Endothelial cell of umbilical vein (primary cell): Measurements from ENCODE around the gene KPTN. TPM values are rescaled to one million over a fixed set of nuclear protein-coding genes. Genes with fewer than 3 reads are reported as not detected.

Experiments used
- BruUV-seq: library from RNA; stranded (reverse); fragments of 400-500 nt; replicated peaks from 2 replicates; lab custom pipeline; 2021; lab: Mats Ljungman, UMichigan
- CTCF ChIA-PET: fragments of 300-600, 350-600 bp; sonication (Branson Sonifier 250); formaldehyde crosslinking; loops from one replicate; lab custom pipeline; 2021; ENCODE audit warnings: antibody characterized with exemption, inconsistent platforms; lab: Charles Lee
- POLR2A ChIA-PET: fragments of 300-600, 350-600 bp; sonication (Branson Sonifier 250); formaldehyde crosslinking; loops from one replicate; lab custom pipeline; 2021; ENCODE audit warnings: antibody characterized with exemption, inconsistent platforms; lab: Charles Lee
- DNase-seq: peaks from one replicate; pipeline ENCODE4 v3.0.0-alpha.2; 2011; ENCODE audit warnings: low read depth, low spot score
- FAIRE-seq: peaks from 2 replicates; lab custom pipeline; 2011; peaks lifted over from hg19 to GRCh38; lab: Jason Lieb, UNC
- H2AFZ ChIP-seq: 2 replicates; pipeline ENCODE4 v1.6.0; 2012; ENCODE audit warnings: low read depth, low read length, control low read depth, inconsistent platforms
- H3K27ac ChIP-seq: 2 replicates; pipeline ENCODE4 v1.5.1; 2011; ENCODE audit warnings: low read depth, mild to moderate bottlenecking, control low read depth, low read length, moderate library complexity; ENCODE audit not compliant: insufficient read depth
- H3K27me3 ChIP-seq, 2 experiments: 2 replicates each; pipeline versions ENCODE4 v1.6.0 to v1.6.1; 2011; ENCODE audit warnings: low read length in 2 of 2, mixed read lengths in 1 of 2; ENCODE audit not compliant: control insufficient read depth in 2 of 2, insufficient read depth in 2 of 2
- H3K36me3 ChIP-seq, 2 experiments: 2 replicates in 1 of 2; 3 replicates in 1 of 2; pipeline ENCODE4 v1.5.1; 2011; ENCODE audit warnings: low read length in 2 of 2, mild to moderate bottlenecking in 1 of 2, moderate library complexity in 1 of 2; ENCODE audit not compliant: control insufficient read depth in 2 of 2, insufficient read depth in 2 of 2; ENCODE audit errors: extremely low read depth in 1 of 2
- H3K4me1 ChIP-seq: 3 replicates; pipeline ENCODE4 v1.5.1; 2011; ENCODE audit warnings: mild to moderate bottlenecking, low read length; ENCODE audit not compliant: control insufficient read depth, insufficient read depth; ENCODE audit errors: extremely low read depth
- H3K4me2 ChIP-seq: 2 replicates; pipeline ENCODE4 v1.6.1; 2011; ENCODE audit warnings: low read length, control low read depth, mixed read lengths; ENCODE audit not compliant: insufficient read depth
- H3K4me3 ChIP-seq, 3 experiments: fragments of 200-600 bp in 1 of 3; sonication (generic), shearing (Covaris generic) in 1 of 3; replicated peaks in 1 of 3; 2 replicates each; pipeline ENCODE4 v1.5.1; 2011 to 2016; ENCODE audit warnings: control low read depth in 3 of 3, low read length in 3 of 3, mild to moderate bottlenecking in 2 of 3, inconsistent platforms in 1 of 3, low read depth in 1 of 3, moderate library complexity in 1 of 3; ENCODE audit not compliant: insufficient read depth in 1 of 3
- H3K79me2 ChIP-seq: 2 replicates; pipeline ENCODE4 v1.6.0; 2012; ENCODE audit warnings: low read length, inconsistent platforms; ENCODE audit not compliant: control insufficient read depth, insufficient read depth
- H3K9ac ChIP-seq: replicated peaks from 2 replicates; pipeline ENCODE3; 2011; ENCODE audit warnings: low read length, control low read depth; ENCODE audit not compliant: insufficient read depth; ENCODE audit errors: extremely low read depth
- H3K9me1 ChIP-seq: replicated peaks from 3 replicates; pipeline ENCODE4 v1.6.0; 2011; ENCODE audit warnings: mild to moderate bottlenecking, low read length; ENCODE audit not compliant: control insufficient read depth, insufficient read depth; ENCODE audit errors: extremely low read depth
- H3K9me3 ChIP-seq: replicated peaks from 2 replicates; pipeline ENCODE4 v1.5.1; 2012; ENCODE audit warnings: low read length, inconsistent platforms; ENCODE audit not compliant: control insufficient read depth, insufficient read depth
- H4K20me1 ChIP-seq: replicated peaks from 2 replicates; pipeline ENCODE3; 2011; ENCODE audit warnings: mild to moderate bottlenecking, low read length; ENCODE audit not compliant: control insufficient read depth, insufficient read depth; ENCODE audit errors: extremely low read depth
- CTCF ChIP-seq, 2 donors: IDR thresholded peaks; 1 replicate in 1 of 2; 2 replicates in 1 of 2; pipeline ENCODE4 v1.5.1; 2011; ENCODE audit warnings: low read length in 2 of 2, mild to moderate bottlenecking in 2 of 2, moderate library complexity in 2 of 2, control low read depth in 1 of 2, inconsistent platforms in 1 of 2, low read depth in 1 of 2; ENCODE audit not compliant: insufficient read depth in 1 of 2; ENCODE audit errors: extremely low read depth in 1 of 2
- EZH2 ChIP-seq: IDR thresholded peaks from 2 replicates; pipeline ENCODE4 v1.6.1; 2012; ENCODE audit warnings: borderline replicate concordance, low read depth, mild to moderate bottlenecking, moderate library complexity, low read length, inconsistent platforms; ENCODE audit not compliant: severe bottlenecking
- FOS ChIP-seq: IDR thresholded peaks from 2 replicates; pipeline ENCODE4 v1.6.1; 2011; ENCODE audit warnings: mild to moderate bottlenecking, low read length, moderate library complexity, borderline replicate concordance; ENCODE audit not compliant: insufficient read depth
- GATA2 ChIP-seq: IDR thresholded peaks from 2 replicates; pipeline ENCODE4 v1.7.0; 2011; ENCODE audit warnings: low read depth, mild to moderate bottlenecking, moderate library complexity, mixed read lengths, low read length; ENCODE audit not compliant: insufficient read length, insufficient read depth
- JUN ChIP-seq: IDR thresholded peaks from 2 replicates; pipeline ENCODE4 v1.6.1; 2011; ENCODE audit warnings: borderline replicate concordance, low read depth; ENCODE audit not compliant: insufficient read length, insufficient read depth
- MAX ChIP-seq: IDR thresholded peaks from 2 replicates; pipeline ENCODE4 v1.6.1; 2011; ENCODE audit not compliant: insufficient read depth, insufficient read length
- MYC ChIP-seq: IDR thresholded peaks from one replicate; pipeline ENCODE4 v1.6.1; 2011; ENCODE audit warnings: mild to moderate bottlenecking, low read depth, low read length
- POLR2A ChIP-seq: IDR thresholded peaks from 2 replicates; pipeline ENCODE4 v1.6.1; 2012; ENCODE audit warnings: low read depth, mild to moderate bottlenecking, control low read depth, low read length
- POLR2AphosphoS5 ChIP-seq: IDR thresholded peaks from 2 replicates; pipeline ENCODE4 v1.6.1; 2012; ENCODE audit warnings: low read depth, mild to moderate bottlenecking, control low read depth, low read length, moderate library complexity; ENCODE audit not compliant: insufficient read depth
- dilution Hi-C: fragments of 300-500 bp; cut with MboI; formaldehyde crosslinking; loops from one replicate; pipeline ENCODE4 v1.15.0; 2019; ENCODE audit warnings: low sequenced_read_pairs; ENCODE audit not compliant: extremely low pct_ligation_motif_present
- intact Hi-C: fragments of 100-400 bp; cut with micrococcal nuclease; formaldehyde crosslinking; loops from one replicate; pipeline ENCODE4 v1.10.0; 2022
- polyA plus RNA-seq, 4 experiments: library from polyadenylated mRNA; depleted of rRNA in 3 of 4; stranded (reverse) in 3 of 4; unstranded in 1 of 4; fragments of >200 nt; gene quantifications; 2 replicates each; pipeline versions ENCODE4 v1.2.1 to v1.2.3, GENCODE V29; 2011 to 2012; ENCODE audit warnings: missing spikeins in 1 of 4
- total RNA-seq: library from RNA; stranded (reverse); gene quantifications from 2 replicates; pipeline ENCODE4 v1.2.3, GENCODE V29; 2021

Gene KPTN
- total and polyA plus RNA-seq, 2 donors (not counting 3 experiments of a cell fraction or from before 2014, with no cell fraction given): 14.7 to 15.5 TPM

- H4K20me1 ChIP-seq: no peaks in the 10 kb centered on the region
- no peaks in the 10 kb centered on the region for H3K9me1 ChIP-seq
- no peaks in the 10 kb centered on the region for H3K4me1 ChIP-seq
- H3K4me3 ChIP-seq: no peak overlapping the region
- H3K9ac ChIP-seq: no peak overlapping the region
- DNase-seq (no peak), FAIRE-seq (no peak)
- no peak overlapping the region for H2AFZ ChIP-seq
- H3K36me3 ChIP-seq: no peaks in the 10 kb centered on the region
- no peak for TF ChIP-seq FOS
- no peak for TF ChIP-seq POLR2A
- no peak for TF ChIP-seq MAX
- no peak for TF ChIP-seq EZH2
- no peak for TF ChIP-seq MYC
- TF ChIP-seq POLR2AphosphoS5: no peak
- TF ChIP-seq CTCF (IDR thresholded peaks at IDR 0.05; ENCODE audit: extremely low read depth in 1 of 2, insufficient read depth in 1 of 2, low read depth in 1 of 2, low read length in 2 of 2): no peak
- TF ChIP-seq JUN: no peak
- TF ChIP-seq GATA2: no peak
- H3K4me2 ChIP-seq: no peak overlapping the region
- H3K27me3 ChIP-seq: peaks cover 0 to 2% of the 10 kb centered on the region in 2 experiments
- H3K27ac ChIP-seq: no peak overlapping the region
- intact Hi-C loops (no loop called here), dilution Hi-C loops (no loop called here)
- H3K9me3 ChIP-seq: no peaks in the 10 kb centered on the region
- ChIA-PET CTCF (interaction anchor here (0.7 to 2.0 kb wide), 3 partner anchors 12 to 170 kb away, joined by 3 to 7 read pairs (median 6); partner anchors contain the start of gene NAPA), POLR2A (interaction anchor here (0.6 kb wide), 1 partner anchor 868 kb away, joined by 3 read pairs; the partner anchor contains the start of gene DACT3)
- no peaks in the 10 kb centered on the region for H3K79me2 ChIP-seq
- BruUV-seq: no TSS peak
Measured at GRCh38 chr19:47529018-47529742, 45.2 kb upstream of the KPTN start.
